ENCODE results near the gene TRIM36. TPM values are rescaled to one million over a fixed set of nuclear protein-coding genes. Genes with fewer than 3 reads are reported as not detected.

Gene TRIM36
- total RNA-seq, 1 donor from 2014 or later, result 99.4 TPM

GRCh38 chr5:115190388-115190787, 20.7 kb upstream of the TRIM36 start:
- Mint-ChIP-seq H3K27ac (ENCODE audit: unreplicated experiment) (no peak overlapping the region), H3K36me3 (ENCODE audit: unreplicated experiment) (no peaks in the 10 kb centered on the region), H3K27me3 (ENCODE audit: unreplicated experiment) (peaks cover 5% of the 10 kb centered on the region), H3K4me1 (ENCODE audit: low read depth, unreplicated experiment) (no peaks in the 10 kb centered on the region), H3K4me3 (ENCODE audit: unreplicated experiment) (no peak overlapping the region), H3K9me3 (ENCODE audit: unreplicated experiment) (no peaks in the 10 kb centered on the region)
- TF ChIP-seq CTCF (IDR thresholded peaks at IDR 0.05; ENCODE audit: partially characterized antibody, unreplicated experiment), result no peak
- DNase-seq, result no peak

GRCh38 chr5:115189866-115190265, 20.2 kb upstream of the TRIM36 start:
- H3K4me3 Mint-ChIP-seq (ENCODE audit: unreplicated experiment), result no peak overlapping the region
- no peak for TF ChIP-seq CTCF (IDR thresholded peaks at IDR 0.05; ENCODE audit: partially characterized antibody, unreplicated experiment)
- no peaks in the 10 kb centered on the region for H3K36me3 Mint-ChIP-seq (ENCODE audit: unreplicated experiment)
- DNase-seq, result no peak
- no peak overlapping the region for H3K27ac Mint-ChIP-seq (ENCODE audit: unreplicated experiment)
- H3K4me1 Mint-ChIP-seq (ENCODE audit: low read depth, unreplicated experiment), result no peaks in the 10 kb centered on the region
- no peaks in the 10 kb centered on the region for H3K9me3 Mint-ChIP-seq (ENCODE audit: unreplicated experiment)
- peaks cover 5% of the 10 kb centered on the region for H3K27me3 Mint-ChIP-seq (ENCODE audit: unreplicated experiment)

DNA sequence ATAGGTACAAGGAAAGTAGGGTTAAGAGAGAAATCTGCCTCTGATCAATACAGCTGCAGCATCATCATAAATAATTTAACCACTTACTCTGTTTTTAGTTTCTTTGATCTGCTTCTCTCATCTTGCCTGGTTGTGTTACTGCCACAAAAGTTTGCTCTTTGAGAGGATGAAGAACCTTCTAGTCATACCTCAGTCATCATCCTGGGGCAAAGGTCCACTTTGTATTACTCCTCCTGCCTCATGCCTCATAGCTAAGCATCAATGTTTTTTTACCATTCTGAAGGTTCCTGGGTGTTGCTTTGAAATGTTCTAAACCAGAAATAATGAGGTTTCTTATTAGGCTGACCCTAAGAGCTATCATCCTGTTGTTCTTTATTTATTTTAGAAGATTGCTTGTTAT, 17.1 kb upstream of the TRIM36 start:
- Mint-ChIP-seq H3K36me3 (ENCODE audit: unreplicated experiment) (no peaks in the 10 kb centered on the region), H3K4me1 (ENCODE audit: low read depth, unreplicated experiment) (no peaks in the 10 kb centered on the region), H3K27me3 (ENCODE audit: unreplicated experiment) (peaks cover 3% of the 10 kb centered on the region), H3K27ac (ENCODE audit: unreplicated experiment) (no peak overlapping the region), H3K4me3 (ENCODE audit: unreplicated experiment) (no peak overlapping the region), H3K9me3 (ENCODE audit: unreplicated experiment) (no peaks in the 10 kb centered on the region)
- no peak for TF ChIP-seq CTCF (IDR thresholded peaks at IDR 0.05; ENCODE audit: partially characterized antibody, unreplicated experiment)
- no peak for DNase-seq

GRCh38 chr5:115184770-115185169, 15.1 kb upstream of the TRIM36 start:
- peaks cover 6% of the 10 kb centered on the region for H3K9me3 Mint-ChIP-seq (ENCODE audit: unreplicated experiment)
- H3K27ac Mint-ChIP-seq (ENCODE audit: unreplicated experiment), result no peak overlapping the region
- no peak for TF ChIP-seq CTCF (IDR thresholded peaks at IDR 0.05; ENCODE audit: partially characterized antibody, unreplicated experiment)
- no peaks in the 10 kb centered on the region for H3K27me3 Mint-ChIP-seq (ENCODE audit: unreplicated experiment)
- H3K36me3 Mint-ChIP-seq (ENCODE audit: unreplicated experiment), result no peaks in the 10 kb centered on the region
- H3K4me1 Mint-ChIP-seq (ENCODE audit: low read depth, unreplicated experiment), result no peaks in the 10 kb centered on the region
- no peak overlapping the region for H3K4me3 Mint-ChIP-seq (ENCODE audit: unreplicated experiment)
- DNase-seq, result no peak

- DNase-seq, result no peak
- no peak overlapping the region for H3K27ac Mint-ChIP-seq (ENCODE audit: unreplicated experiment)
- TF ChIP-seq CTCF (IDR thresholded peaks at IDR 0.05; ENCODE audit: partially characterized antibody, unreplicated experiment), result no peak
- peaks cover 6% of the 10 kb centered on the region for H3K27me3 Mint-ChIP-seq (ENCODE audit: unreplicated experiment)
- no peak overlapping the region for H3K4me3 Mint-ChIP-seq (ENCODE audit: unreplicated experiment)
- H3K36me3 Mint-ChIP-seq (ENCODE audit: unreplicated experiment), result no peaks in the 10 kb centered on the region
- H3K9me3 Mint-ChIP-seq (ENCODE audit: unreplicated experiment), result peaks cover 6% of the 10 kb centered on the region
- H3K4me1 Mint-ChIP-seq (ENCODE audit: low read depth, unreplicated experiment), result no peaks in the 10 kb centered on the region
Measured at GRCh38 chr5:115181757-115182156, 12.0 kb upstream of the TRIM36 start.

Data from glutamatergic neuron (in vitro differentiated cells).